BE2C (cell line): ENCODE results near the gene NANOS1.
A peak's percentile ranks its signal among the peaks of the same experiment; 100 is the strongest.

Experiments used
- DNase-seq: peaks from one replicate; pipeline ENCODE4 v3.0.0-alpha.2; 2020
- H3K27me3 ChIP-seq: fragments of 250-450 bp; sonication (Bioruptor Pico); 2 replicates; pipeline ENCODE4 v1.5.1; 2020; ENCODE audit warnings: mild to moderate bottlenecking
- H3K36me3 ChIP-seq: fragments of 250-450 bp; sonication (Bioruptor Pico); 2 replicates; pipeline ENCODE4 v1.5.1; 2020; ENCODE audit warnings: mild to moderate bottlenecking
- H3K4me1 ChIP-seq: fragments of 250-450 bp; sonication (Bioruptor Pico); 2 replicates; pipeline ENCODE4 v1.5.1; 2020
- H3K4me3 ChIP-seq: 2 replicates; pipeline ENCODE4 v1.5.1; 2011; ENCODE audit warnings: low read depth, low read length
- H3K9me3 ChIP-seq: fragments of 250-450 bp; sonication (Bioruptor Pico); 2 replicates; pipeline ENCODE4 v1.5.1; 2020
- CTCF ChIP-seq: IDR thresholded peaks from 2 replicates; pipeline ENCODE4 v1.5.1; 2012; ENCODE audit warnings: mild to moderate bottlenecking, low read depth, low read length

NANOS1 gene

DNA sequence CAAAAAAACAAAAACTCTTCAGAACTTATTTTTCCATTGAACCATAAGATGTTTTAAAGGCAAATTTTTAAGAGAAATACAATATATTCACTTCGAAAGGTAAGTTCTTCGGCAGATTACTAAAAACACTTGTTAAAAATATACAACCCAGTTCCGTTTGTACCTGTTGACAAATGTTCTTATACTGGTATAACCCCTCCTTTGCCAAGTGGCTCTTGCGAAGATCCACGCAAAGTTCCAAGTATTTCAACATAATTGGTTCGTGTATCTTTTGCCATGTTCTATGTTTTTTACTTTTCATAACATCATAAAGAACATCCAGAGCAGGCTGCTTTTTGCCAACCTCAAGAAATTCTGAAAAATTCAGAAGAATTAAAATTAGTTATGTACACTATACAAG, 44.1 kb downstream of the NANOS1 start:
- no peak for TF ChIP-seq CTCF
- DNase-seq, result no peak
- peaks cover 66% of the 10 kb centered on the region for H3K36me3 ChIP-seq
- no peaks in the 10 kb centered on the region for H3K9me3 ChIP-seq
- no peaks in the 10 kb centered on the region for H3K27me3 ChIP-seq
- H3K4me1 ChIP-seq, result peaks cover 5% of the 10 kb centered on the region; the same call in 1 of the 2 replicates
- H3K4me3 ChIP-seq, result no peak overlapping the region

- no peak for TF ChIP-seq CTCF
- peaks cover 5% of the 10 kb centered on the region; the same call in 1 of the 2 replicates for H3K4me1 ChIP-seq
- no peaks in the 10 kb centered on the region for H3K27me3 ChIP-seq
- peak overlapping the region; percentile 96 for H3K4me3 ChIP-seq
- no peaks in the 10 kb centered on the region for H3K9me3 ChIP-seq
- DNase-seq, result no peak
- H3K36me3 ChIP-seq, result peaks cover 39% of the 10 kb centered on the region
Measured at GRCh38 chr10:119078422-119079179, 49.1 kb downstream of the NANOS1 start.

DNA sequence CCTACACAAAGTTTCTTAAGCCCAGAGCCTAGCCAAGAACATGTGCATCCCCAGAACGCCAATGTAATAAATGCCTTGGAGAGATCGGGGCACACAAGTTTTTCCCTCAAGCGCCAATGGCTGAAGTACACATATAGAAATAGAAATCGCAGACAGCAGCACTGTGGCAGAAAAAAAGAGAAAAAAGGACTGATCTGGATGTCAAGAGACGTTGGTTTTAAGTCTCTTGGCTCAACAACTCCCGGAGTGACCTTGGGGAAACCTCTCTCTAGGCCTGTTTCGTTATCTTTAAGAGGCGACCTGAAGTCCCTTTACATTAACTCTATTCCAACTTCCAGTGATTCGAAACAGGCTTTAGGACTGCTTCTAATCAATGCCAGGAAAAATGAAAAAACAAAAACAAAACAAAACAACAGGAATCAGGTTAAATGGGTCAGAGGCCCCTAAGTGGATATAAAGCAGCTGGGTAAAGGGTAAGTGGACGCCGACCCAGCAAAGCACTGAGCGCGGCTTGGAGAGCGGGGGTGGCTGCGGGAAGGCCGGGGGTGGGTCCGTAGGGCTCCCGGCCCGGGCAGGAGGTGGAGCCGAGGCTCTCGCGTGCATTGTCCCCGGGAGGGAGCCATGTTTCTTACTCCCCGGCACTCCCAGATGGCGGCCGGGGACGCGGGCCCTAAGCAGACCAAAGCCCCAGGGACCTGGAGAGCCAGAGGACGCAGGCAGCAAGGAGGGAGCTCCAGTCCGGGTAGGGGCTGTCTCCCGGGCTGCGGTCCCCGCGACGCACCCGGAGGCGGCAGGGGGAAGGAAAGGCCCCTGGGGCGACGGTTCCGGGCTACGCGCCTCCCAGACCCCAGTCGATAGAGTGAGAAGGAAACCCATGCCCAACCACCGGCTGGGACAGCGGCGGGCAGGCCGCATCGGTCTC, 50.3 kb downstream of the NANOS1 start:
- H3K36me3 ChIP-seq, result peaks cover 32% of the 10 kb centered on the region
- H3K4me3 ChIP-seq, result peak overlapping the region; percentile 96
- DNase-seq, result peak; percentile 66
- TF ChIP-seq CTCF, result no peak
- H3K27me3 ChIP-seq, result no peaks in the 10 kb centered on the region
- no peaks in the 10 kb centered on the region for H3K9me3 ChIP-seq
- peaks cover 5% of the 10 kb centered on the region; the same call in 1 of the 2 replicates for H3K4me1 ChIP-seq

GRCh38 chr10:119080521-119081259, 51.2 kb downstream of the NANOS1 start, which contains the start of gene EIF3A:
EIF3A (minus strand) TSS chr10:119080817; CDS start chr10:119080676, 141 bp downstream.
- Histone ChIP-seq H3K36me3 (peaks cover 32% of the 10 kb centered on the region), H3K4me3 (peak within 1 kb of the TSS; percentile 96), H3K9me3 (no peaks in the 10 kb centered on the region), H3K4me1 (peaks cover 5% of the 10 kb centered on the region; the same call in 1 of the 2 replicates), H3K27me3 (no peaks in the 10 kb centered on the region)
- TF ChIP-seq CTCF, result no peak
- DNase-seq, result peak; percentile 93
